DMS114 treated with DMSO at 0.1 percent for 48 hours (cell line): Measurements from ENCODE around the gene DNLZ.
"Not testable (repeated sequence)": the region's sequence is repeated elsewhere in the genome, so short reads cannot be mapped to it uniquely, and the experiment has no call there.

Experiments
- DNase-seq: peaks from one replicate; lab custom pipeline; 2025; ENCODE audit not compliant: unreplicated experiment; lab: John Stamatoyannopoulos, UW

Gene DNLZ

DNA sequence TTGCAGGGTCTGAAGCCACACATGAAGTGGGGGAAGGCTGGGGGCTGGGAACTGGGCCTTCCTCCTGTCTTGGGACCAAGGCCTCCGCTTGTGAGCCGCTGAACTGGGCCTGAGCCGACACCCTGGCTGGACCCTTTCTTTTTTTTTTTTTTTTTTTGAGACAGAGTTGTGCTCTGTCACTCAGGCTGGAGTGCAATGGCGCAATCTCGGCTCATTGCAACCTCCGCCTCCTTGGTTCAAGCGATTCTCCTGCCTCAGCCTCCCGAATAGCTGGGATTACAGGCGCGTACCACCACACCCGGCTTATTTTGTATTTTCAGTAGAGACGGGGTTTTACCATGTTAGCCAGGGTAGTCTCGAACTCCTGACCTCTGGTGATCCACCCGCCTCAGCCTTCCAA is 44.3 kb downstream of the DNLZ start:
- DNase-seq, result not testable (repeated sequence)

DNA sequence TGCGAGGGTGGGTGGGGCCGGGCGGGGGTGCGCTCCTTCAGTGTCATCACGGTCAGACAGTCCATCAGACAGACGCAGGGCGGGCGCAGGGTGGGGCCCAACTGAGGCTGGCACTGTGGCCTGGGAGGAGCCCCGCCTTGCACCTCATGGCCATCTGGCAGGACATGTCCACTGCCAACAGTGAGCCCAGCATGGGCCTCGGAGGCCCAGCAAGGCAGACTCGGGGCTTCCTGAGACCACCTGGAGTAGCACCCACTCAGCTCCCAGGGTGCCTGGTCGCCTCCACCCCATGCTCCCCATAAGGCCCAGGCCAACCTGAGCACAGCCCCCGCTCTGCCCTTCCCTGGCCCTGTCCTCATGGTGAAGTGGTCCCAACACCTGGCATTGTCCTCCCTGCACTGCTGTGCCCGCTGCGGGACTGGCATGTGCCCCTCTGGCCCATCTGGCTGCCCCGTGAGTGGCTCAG is 44.7 kb downstream of the DNLZ start:
- DNase-seq, result no peak

DNA sequence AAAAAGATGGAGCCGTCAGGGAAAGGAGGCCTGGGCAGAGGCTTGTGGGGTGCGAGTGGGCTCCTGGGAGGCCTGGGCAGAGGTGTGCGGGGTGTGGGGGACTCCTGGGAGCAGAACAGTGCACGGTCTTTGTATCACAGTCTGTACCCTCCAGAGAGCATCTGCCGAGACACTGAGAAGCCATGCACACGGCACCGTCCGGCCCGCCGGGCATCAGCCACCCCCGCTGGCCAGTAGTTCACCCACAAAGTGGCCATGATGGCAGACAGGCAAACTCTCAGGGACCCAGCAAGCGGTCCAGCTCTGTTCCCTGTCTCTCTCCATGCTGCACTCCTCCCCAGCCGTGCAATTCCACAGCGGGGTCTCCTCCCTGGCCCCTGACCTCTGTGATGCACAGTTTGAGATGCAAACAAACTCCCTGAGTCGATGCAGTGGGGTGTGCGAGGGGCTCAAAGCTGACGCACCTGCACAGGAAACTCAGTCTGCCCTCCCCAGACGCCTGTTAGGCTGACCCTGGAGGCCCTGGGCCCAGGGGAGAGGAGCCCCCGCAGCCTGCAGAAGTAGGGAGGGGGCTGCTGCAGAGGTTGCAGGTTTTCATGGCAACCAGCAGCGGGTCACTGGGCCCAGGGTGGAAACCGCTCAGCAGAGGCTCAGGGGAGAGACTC is 45.3 kb downstream of the DNLZ start:
- DNase-seq, result no peak

DNA sequence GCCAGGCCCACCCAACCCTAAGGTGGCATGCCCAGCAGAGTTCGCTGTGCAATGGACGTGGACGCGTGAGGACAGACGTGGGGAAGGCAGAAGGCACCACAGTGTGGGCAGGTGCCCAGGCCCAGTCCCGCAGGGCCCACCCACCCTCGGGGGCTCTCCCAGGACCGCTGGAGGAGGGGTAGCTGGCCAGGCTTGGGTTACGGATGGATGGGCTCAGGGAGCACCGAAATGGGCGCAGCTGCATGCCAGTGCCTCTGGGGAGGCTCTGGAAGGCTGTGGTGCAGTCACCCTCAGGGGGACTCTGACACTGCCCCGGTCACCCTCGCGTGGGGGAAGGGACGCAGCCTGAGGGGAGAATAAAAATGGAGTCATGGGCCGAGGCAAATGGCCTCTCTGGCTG is 45.8 kb downstream of the DNLZ start:
- no peak for DNase-seq

DNA sequence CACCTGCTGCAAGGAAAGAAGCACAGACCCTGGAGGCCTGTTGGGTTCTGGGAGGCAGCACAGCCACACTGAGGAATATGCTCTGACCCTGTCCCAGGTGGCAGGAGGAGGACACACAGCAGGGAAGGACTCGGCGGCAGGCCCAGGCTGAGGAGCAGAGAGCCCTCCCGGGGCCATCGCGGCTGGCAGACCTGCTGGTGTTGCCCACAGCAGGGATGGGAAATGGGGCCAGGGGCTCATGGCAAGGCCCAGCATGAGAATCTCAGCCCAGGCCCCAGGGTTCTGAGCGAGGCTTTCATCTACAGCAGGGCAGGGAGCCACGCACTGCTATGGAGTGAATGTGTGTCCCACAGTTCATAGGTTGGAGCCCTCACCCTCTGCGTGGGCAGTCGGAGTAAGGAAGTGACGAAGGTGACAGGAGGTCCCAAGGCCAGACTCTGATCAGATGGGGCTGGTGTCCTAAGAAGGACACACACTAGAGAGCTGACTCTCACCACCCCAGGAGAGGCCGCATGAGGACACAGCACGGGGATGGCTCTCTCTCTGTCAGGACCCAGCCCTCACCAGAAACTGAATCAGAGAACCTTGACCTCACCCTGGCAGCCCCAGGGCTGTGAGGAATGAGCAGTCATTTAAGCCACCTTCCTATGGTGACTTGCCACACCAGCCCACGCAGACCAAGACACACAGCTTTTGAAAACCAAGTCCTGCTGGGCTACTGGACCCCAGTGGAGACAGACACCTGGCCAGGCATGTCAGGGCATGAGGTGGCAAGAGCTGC is 46.5 kb downstream of the DNLZ start:
- DNase-seq, result no peak

DNA sequence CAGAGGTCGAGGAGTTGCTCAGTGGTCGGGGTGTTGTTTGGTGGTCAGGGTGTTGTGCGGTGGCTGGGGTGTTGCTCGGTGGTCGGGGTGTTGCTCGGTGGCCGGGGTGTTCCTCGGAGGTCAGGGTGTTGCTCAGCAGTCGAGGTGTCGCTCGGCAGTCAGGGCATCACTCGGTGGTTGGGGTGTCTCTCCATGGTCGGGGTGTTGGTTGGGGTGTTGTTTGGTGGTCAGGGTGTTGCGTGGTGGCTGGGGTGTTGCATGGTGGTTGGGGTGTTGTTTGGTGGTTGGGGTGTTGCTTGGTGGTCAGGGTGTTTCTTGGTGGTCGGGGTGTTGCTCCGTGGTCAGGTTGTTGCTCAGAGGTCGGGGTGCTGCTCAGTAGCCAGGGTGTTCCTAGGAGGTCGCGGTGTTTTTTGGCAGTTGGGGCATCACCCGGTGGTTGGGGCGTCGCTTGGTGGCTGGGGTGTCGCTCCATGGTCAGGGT is 47.2 kb downstream of the DNLZ start:
- no peak for DNase-seq

DNA sequence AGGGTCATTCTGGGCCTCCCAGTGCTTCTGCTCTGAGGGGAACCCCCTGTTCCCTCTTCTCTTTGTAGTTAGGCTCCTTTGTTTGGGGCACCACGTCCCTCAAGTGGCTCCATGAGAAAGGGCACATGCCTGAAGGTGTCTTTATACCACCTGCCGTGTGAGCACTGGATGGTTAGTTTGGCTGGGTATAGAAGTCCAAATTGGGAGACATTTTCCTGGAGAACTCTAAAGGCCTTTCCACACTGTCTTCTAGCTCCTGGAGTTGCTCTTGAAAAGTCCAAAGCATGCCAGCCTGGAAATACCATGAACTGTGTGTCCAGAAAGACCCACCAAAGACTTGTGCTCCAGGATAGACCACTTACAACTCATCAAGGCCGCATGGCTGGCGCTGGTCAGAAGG is 48.6 kb downstream of the DNLZ start:
- no peak for DNase-seq

DNA sequence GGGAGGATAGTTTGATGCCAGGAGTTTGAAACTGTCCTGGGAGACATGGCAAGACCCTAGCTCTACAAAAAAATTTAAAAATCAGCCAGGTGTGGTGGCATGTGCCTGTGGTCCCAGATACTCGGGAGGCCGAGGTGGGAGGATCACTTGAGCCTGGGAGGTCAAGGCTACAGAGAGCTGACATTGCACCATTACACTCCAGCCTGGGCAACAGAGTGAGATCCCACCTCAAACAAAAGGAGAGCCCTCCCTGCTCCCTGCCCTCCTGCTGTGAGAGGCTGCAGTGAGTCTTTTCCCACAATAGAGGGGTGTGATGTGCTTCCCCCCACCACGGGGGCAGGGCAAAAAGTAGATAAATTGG is 49.5 kb downstream of the DNLZ start:
- no peak for DNase-seq

DNA sequence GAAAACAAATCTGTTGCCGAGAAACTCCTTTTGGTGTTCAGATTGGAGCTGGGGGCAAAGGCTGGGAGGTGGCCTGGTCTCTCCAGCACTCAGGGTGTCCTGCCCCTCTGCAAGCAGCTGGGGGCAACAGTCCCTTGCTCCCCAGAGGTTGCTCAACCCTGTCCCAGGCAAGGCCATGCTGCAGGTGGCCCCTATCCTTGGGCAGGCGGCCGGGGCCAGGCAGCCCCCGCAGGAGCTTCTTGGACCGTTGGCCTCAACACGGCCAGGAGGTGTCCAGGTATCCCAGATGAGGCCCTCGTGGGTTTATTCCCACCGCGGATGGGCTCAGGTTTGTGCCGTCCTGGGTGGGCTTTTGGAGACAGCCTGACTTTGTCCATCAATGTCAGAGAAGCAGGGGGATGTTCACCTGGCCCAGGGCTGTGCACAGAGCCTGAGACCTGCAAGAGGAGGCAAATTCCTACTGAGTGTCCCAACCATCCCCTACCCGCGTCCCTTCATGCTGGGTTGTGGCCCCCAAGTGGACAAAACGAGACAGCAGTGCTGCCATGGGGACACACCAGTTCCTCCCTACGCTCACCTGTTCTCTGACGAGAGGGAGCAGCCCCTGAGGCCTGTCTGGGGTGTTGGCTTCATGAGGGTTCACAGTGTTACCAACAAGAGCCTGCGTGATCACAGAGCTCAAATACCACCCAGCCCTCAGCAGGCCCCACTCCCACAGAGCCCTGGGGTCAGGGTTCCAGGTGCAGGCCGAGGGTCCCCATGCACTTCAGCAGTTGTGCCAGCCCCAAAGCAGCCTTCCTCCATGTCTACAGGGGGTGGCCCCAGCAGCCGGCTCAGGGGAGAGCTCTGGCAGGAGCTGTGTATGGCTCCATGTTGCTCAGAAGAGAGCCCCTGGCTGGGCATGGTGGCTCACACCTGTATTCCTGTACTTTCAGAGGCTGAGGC is 50.2 kb downstream of the DNLZ start:
- DNase-seq, result no peak

DNA sequence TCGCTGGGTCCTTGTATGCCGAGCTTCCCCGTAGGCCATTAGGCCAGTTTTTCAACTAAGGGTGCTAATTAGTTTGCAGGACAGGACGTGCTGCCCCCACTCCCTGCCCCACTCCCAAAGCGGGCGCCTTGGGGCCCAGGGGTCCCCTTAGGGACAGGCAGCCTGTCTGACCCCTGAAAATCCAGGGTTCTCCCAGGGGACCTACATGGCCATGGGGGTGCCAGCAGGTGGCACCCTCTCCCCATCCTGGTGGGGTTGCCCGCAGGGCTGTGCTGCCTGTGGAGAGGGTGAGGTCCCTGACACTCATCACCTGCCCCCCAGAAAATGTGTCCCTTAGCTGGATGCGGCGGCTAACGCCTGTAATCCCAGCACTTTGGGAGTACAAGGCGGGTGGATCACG is 51.1 kb downstream of the DNLZ start:
- DNase-seq, result no peak

DNA sequence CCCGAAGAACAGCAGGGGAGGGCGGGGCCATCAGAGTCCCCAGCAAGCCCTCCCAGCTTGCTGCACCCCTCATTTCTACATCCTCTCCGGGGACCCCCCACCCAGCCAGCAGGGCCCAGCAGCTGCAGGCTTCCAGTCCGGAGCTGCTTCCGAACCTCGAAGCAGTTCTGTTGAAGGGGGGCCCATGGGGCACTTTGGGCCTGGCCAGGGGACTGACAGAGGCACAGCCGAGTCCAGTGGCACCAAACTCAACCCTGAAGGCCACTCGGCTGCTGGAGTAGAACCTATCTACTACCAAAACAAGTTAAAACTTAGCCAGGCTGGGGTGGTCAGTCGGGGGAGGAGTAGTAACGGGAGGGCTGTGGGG is 51.6 kb downstream of the DNLZ start:
- DNase-seq, result no peak

DNA sequence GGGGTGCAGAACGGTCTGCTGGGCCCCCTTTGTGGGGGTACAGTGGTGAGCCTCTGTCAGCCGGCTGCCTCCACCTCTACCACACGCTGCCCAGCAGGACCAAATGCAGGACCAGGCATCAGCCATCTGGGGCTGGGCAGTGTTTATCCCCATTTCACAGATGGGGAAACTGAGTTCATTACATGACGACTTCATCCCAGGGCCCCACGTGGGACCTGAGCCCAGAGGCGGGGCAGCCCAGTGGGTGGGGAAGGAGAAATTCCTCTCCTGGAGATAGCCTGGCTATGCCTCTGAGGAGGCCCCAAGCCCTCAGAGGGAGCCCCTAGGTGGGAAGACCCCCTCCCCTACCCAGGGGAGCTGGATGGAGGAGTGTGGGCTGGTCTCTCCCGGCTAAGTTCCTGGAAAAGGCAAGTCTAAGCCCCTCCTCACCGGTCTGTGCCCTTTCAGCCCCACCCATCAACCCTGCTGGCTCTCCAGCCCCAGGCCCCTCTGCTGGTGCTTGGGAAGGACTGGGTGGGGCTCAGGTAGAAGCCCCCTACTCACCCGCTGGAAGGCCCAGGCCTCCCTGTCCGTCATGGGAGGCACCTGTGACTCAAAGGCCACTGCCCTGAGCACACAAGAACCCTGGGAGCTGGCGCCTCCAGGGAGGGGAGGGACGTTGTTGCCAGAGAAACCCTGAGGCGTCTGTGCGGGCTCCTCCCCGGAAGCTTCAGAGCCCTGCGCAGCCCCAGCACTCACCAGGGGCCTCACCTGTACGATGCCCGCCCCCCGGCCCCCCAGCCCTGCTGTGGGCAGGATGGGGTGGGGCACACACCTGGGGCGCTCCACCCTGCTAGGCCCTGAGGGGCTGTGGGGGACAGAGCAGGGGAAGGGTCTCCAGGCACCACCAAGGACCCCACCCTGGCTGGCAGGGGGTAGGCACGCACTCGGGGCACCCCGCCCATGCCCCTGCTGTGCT is 52.2 kb downstream of the DNLZ start:
- DNase-seq, result no peak

DNA sequence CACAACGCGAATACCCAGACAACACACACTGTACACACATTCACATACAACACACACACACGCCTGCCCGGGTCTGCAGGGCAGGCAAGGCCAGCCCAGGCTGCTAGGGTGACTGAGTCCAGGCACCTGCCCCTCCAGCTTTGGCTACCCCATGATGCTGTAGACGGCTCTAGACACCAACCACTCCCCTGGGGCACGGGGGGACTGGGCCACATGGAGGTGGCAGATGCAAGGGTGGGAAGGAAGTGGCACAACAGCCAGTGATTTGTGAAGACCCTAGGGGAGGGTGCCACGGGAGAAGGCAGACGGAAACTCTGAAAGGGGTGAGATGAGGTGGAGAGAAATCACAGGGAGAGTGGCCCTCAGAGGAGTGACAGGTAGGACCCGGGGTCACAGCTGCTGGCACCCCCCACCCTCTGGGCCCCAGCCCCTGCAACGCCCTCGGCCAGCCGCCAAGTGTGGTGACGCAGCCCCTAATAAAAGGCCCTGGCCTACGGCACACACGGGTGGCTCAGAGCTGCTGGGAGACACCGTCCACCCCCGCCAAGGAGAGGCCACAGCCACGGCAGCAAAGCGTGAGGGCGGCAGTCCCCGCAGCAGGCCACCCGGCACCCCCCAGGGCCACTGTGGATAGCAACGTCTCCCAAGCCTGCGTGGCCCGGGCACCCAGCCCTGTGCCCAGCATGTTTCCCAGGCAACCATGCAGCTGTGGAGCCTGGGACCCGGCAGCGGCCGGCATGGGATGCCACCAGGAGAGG is 53.1 kb downstream of the DNLZ start:
- DNase-seq, result no peak

DNA sequence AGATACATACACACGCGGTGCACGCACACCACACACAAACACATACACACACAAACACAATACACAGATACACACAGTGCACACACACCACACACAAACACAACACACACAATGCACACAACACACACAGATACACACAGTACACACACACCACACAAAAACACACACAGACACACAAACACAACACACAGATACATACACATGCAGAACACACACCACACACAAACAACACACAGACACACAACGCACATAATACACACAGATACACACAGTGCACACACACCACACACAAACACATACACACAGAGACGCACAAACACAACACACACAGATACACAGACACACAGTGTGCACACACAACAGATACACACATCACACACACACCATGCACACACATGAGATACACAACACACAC is 53.7 kb downstream of the DNLZ start:
- DNase-seq, result no peak
